HG02938 (cell line): ENCODE data around the gene CNKSR2.

Experiments used
- ATAC-seq: cut with Tn5 transposase; IDR thresholded peaks from one replicate; pipeline ENCODE4 v1.9.1; 2021; ENCODE audit warnings: mild to moderate bottlenecking, moderate library complexity; ENCODE audit not compliant: unreplicated experiment

CNKSR2 gene

DNA sequence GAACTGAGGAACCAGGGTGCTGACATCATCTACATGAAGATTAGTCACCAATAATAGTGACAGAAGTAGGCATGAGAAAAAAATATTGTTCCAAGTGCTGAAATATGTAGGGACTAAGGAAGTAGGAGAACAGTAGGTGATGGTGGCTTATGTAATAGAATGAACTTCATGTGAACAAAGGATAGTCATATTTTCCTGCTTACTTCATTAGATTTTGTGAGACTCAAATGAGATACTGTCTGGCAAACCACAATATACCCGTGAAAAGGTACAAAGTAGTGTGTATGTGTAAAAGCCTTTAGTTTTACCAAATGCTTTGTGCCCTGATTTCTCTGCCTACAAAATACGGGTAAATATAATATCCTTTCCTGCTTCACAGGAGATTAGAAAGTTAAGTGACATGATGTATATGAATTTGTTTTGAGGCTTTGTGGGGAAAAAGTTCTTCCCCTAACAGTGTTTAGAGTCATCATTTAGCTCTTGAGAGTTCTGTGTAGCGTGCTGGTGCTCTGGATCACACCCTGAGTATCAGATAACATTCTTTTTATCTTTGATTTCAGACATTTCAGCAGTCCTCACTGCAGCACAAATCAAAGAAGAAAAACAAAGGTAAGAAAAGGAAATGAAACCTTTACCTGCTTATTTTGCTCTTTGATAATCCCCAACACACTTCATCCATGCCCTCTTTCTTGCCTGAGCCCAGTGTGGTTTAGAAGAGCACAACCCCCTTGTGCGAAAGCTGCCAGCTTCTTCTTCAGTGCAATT is 216.0 kb downstream of the CNKSR2 start:
- no peak for ATAC-seq

DNA sequence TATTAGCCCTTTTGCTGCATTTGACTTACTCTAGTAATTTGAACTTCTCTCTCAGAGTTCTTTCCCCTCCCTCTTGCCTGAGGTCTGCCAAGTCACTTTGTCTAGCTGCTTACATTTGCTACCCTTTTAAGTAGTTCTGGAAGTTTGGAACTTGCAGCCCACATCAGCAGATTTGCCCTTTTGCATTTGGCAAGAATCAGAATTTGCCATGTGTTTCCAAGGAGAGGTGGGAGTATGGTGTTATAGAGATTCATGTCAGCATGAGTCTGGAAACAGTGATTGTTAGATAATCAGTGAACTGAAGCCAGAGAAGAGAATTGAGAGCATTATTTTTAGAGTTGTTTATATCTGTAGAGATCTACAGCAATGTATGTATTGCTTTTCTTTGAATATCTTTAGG is 231.8 kb downstream of the CNKSR2 start:
- no peak for ATAC-seq

GRCh38 chrX:21610168-21610567 is 235.9 kb downstream of the CNKSR2 start:
- no peak for ATAC-seq

- ATAC-seq, result no peak
These were observed 237.9 kb downstream of the CNKSR2 start for GRCh38 chrX:21612154-21612553.

DNA sequence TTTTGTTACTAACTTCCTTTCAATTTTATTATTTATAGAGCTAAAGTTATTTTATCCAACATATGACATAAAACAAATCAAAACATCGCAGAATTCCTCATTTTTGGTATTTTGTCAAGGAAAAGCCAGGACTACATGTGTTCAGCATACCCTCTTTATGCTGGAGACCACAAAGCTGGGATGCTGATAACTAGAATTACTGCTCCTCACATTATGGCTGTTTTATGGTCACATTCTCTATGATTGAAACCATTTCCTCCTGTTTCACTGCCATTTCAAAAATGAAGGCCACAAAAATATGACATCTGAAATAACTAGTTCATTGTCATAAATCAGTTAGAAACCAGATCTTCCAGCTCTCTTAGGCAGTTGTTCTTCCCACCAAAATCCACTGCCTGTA is 242.2 kb downstream of the CNKSR2 start:
- ATAC-seq, result no peak

GRCh38 chrX:21620234-21620633 is 246.0 kb downstream of the CNKSR2 start:
- ATAC-seq, result no peak

GRCh38 chrX:21623778-21624501 is 249.7 kb downstream of the CNKSR2 start:
- ATAC-seq, result no peak

GRCh38 chrX:21632027-21632426 is 257.8 kb downstream of the CNKSR2 start:
- ATAC-seq, result no peak

- no peak for ATAC-seq
These were observed 264.1 kb downstream of the CNKSR2 start for GRCh38 chrX:21638311-21638710.

DNA sequence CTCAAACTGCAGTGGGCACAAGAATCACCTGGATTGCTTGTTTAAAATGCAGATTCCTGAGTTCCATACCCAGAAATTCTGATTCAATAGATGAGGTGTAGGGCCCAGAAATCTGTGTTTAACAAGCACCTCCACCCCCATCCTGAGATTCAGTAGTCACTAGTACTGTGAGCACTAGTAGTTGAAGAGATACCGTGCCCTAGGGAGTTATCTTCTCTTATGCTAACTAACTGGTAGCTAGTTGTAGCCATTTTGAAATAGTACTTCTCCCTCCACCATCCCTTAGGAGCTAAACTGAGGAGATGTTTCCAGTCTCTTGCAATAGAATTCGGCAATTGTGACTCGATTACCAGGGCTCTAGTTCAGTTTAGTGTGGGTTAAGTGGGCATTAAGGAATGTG is 265.6 kb downstream of the CNKSR2 start:
- ATAC-seq, result no peak

- ATAC-seq, result no peak
These were observed 271.2 kb downstream of the CNKSR2 start for GRCh38 chrX:21645431-21645830.

GRCh38 chrX:21645886-21646285 is 271.7 kb downstream of the CNKSR2 start:
- ATAC-seq, result no peak

DNA sequence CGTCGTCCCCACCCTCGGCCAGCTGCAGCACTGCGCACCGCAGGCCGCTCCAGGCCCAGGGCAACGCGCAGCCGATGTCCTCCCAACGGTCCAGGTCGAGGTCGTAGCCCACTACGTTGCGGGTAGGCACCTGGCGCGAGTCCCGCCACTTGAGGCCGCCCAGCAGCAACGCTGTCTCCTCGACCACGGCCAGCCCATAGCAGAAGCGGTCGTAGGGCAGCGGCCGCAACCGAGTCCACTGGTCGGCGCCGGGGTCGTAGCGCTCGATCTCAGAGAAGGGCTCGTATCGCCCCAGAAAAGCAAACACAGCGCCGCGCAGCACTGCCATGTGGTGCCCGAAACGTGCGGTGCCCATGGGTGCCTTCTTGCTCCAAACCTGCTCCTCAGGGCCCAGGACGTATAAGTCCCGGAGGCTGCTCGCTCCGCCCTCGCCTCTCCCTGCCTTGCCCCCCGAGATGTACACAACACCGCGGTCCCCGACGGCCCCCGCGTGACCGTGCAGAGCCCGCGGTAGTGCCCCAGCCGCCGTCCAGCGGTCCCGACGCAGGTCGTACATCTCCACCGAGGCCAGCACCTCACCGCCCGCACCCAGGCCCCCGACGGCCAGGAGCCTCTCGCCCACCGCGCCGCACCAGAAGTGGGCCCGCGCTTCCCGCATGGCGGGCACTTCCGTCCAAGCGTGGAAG is 281.8 kb downstream of the CNKSR2 start:
- no peak for ATAC-seq

DNA sequence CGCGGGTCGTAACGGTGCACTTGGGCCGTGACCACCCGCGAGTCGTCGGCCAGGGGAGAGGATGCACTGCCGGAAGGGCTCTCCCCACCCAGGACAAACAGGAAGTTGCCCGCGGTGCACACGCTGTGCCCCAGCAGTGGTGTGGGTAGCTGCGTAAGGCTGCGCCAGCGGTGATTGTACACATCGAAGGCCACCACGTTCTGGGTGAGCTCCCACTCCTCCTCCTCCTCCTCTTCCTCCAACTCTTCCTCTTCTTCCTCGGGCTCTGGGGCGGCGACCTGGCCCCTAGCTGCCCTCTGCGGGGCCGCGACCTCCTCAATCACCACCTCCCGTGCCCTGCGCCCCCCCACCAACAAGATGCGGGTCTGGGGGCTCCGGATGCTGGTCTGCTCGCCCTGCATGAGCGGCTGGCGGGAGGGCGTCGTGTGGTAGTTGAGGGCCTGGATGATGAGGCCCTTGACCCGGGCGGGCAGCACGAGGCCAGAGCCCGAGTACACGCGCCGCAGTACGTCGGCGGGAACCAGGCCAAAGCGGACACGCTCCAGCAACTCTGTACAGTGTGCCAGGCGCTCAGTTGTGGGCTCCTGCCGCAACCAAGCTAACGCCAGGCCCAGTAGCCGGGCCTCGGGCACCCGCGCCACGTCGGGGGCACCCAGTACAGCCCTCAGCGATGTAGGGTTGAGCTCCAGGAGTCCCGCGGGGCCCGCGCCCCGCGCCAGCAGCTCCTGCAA is 282.5 kb downstream of the CNKSR2 start:
- no peak for ATAC-seq

- no peak for ATAC-seq
These were observed 283.3 kb downstream of the CNKSR2 start for GRCh38 chrX:21657318-21658151.

GRCh38 chrX:21658152-21658737 is 284.0 kb downstream of the CNKSR2 start, which contains the start of gene KLHL34:
Gene KLHL34 (minus strand): TSS chrX:21658330. CDS start chrX:21657788, 542 bp downstream.
- ATAC-seq, result no peak

DNA sequence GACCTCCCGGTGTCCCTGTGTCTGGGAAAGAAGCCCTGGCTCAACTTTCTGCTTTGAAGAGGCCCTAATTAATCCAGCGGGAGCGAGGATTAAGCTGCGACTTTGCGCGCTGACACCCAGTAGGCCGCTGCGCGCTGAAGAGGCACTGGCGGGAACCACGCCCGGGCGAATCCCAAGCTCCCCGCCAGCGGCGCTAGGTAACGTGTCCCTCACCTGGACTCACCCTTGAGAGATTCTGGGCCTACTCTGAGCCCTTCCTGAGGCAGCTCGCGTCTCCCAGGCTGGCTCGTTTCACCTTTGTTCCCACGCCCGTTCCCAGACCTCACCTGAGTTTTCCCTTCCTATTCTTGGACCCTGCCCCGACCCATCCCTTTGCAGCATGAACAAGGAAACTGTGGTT is 284.5 kb downstream of the CNKSR2 start:
- no peak for ATAC-seq

- no peak for ATAC-seq
These were observed 285.1 kb downstream of the CNKSR2 start for GRCh38 chrX:21659320-21659719.

- ATAC-seq, result no peak
These were observed 285.9 kb downstream of the CNKSR2 start for GRCh38 chrX:21660156-21660555.

- no peak for ATAC-seq
These were observed 287.1 kb downstream of the CNKSR2 start for GRCh38 chrX:21661316-21661715.
